GM11168 (cell line): Measurements from ENCODE around the gene TSPAN10.

Source experiments
- in situ Hi-C: fragments of 300-500 bp; cut with MboI; formaldehyde crosslinking; loops from one replicate; pipeline ENCODE4 v1.12.0; 2022; ENCODE audit warnings: low sequenced_read_pairs; ENCODE audit not compliant: unreplicated experiment

The TSPAN10 gene

DNA sequence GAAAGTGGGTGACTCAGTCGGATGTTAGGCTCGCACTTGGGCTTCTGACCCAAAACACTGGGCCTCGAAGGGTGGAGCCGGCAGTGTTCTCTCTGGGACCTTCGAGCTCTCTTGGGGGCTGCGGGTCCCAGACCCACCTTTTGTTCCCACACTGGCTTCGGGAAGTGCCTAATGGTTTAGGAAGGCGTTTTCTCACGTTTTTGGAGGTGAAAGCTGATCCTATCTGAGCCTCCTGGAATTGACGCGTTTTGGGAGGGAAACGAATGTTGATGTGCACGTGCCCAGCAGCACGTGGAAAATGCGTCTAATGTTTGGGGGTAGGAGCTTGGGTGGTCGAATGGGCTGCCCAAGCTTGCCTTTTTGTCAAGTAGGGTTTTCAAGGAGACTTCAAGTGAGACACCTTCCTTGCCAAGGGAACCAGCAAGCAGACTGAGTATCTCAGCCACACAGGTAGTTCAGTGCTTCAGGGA, 47.5 kb downstream of the TSPAN10 start:
- in situ Hi-C loops = no loop called here

DNA sequence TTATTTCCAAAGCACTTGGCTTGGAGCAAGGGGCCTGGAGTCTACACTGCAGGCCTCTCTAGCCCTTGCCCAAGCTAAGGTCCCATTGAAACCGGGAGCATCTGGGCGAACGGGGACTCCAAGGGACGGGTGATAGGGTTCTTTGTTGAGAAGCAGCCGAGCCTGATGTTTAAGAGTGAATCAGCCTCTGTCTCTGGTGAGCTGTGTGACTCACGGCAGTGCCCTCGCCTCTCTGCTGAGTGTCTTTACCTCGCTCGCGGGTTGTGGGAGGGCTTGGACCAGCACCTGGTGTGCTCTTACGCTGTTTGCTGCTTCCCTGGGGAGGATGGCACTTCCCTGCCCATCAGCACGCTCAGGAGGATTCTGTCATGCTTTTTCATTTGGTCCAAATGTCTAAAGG, 48.1 kb downstream of the TSPAN10 start:
- in situ Hi-C loops = no loop called here

DNA sequence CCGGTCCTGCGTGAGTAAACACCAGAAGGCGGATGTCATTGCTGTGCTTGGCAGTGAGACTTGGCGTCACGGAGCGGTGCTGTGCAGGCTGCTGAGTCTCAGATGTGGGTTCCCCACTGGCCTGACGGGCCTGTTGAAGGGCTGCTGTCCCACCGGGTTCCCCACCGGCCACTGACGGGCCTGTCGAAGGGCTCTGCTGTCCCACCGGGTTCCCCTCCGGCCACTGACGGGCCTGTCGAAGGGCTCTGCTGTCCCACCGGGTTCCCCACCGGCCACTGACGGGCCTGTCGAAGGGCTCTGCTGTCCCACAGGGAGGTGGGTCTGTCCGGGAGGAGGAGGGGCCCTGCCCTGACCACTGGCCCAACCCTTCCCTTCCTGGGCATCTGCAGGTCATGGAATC, 49.6 kb downstream of the TSPAN10 start:
- in situ Hi-C loops = no loop called here

DNA sequence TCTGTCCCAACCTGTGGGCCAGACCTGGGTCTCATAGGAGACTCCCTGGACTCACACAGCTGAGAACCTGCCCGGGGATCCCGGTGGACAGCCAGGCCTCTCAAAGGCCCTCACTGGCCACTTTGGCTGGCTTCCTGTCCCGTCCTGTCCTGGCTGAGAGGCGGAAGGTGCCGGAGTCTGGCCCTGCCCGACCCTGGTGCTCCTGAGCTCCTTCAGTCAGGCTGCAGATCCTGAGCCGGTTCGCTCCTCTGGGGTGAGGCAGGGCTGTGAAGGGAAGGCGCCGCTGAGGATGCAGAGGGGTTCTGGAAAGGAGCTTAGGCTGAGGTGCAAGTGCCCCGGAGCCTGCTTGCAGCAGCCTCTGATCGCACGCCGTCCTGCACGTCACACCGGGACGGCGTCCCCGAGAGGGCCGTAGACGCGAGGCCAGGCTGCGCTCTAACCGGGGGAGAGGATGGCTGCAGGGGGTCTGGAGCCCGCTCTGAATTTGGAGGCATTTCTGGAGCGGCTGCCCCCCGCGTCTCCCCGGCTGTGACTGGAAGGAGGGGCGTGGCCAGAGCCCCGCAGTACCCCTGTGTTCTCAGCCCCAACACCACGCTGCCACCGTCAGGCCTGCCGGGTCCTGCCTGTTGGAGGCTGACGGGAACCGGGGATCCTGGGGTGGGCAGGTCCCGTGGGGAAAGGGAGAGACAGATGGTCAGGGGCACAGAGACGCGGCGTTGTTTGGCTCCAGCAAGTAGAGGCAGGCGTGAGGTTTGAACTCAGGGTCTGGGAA, 51.0 kb downstream of the TSPAN10 start:
- in situ Hi-C loops = no loop called here

DNA sequence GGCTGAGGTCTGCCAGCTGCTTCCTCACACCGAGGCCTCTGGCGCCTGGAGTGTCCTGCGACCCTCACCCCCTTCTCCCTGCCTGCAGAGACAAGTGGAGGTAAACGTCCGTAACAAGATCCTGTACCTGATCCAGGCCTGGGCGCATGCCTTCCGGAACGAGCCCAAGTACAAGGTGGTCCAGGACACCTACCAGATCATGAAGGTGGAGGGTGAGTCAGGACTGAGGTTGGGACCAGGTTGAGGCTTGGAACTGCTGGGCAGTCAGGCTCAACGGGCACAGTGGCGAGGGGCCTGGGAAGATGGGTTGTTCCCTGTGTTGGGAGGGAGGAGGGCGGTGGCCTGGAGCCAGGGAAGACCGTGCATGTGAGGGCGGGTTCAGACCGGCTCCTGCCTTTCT, 51.6 kb downstream of the TSPAN10 start:
- in situ Hi-C loops = no loop called here

DNA sequence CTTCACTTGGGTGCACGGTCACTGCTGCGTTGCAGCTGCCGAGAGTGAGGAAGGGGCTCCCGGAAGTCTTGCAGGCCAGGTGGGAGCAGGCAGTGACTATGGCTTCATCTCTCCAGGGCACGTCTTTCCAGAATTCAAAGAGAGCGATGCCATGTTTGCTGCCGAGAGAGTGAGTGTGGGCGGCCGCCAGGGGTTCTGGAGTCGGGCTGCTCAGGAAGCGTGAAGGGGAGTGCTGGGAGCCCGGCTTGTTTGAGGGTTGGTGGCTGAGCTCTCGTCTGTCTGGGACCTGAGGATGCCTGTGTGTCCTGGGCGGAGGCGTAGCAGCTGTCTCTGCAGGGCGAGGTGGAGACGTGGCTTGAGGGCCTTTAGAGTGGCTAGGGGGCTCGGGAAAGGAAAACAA, 53.1 kb downstream of the TSPAN10 start:
- in situ Hi-C loops = no loop called here

DNA sequence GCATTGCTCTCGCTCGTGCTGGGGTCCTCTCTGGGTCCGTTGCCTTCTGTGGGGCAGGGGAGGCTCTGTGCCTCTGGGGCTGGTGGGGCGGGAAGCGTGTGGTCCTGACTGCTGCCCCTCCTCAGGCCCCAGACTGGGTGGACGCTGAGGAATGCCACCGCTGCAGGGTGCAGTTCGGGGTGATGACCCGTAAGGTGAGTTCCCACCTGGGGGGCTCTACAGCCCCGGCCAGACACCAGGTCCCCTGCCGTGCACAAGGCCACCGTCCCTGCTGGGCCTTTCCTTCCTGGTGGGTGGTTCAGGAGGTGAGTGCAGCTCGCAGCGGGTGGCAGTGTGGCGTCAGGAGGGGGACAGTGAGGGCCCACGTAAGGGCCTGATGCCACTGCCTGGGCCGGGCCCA, 53.6 kb downstream of the TSPAN10 start:
- in situ Hi-C loops = no loop called here

DNA sequence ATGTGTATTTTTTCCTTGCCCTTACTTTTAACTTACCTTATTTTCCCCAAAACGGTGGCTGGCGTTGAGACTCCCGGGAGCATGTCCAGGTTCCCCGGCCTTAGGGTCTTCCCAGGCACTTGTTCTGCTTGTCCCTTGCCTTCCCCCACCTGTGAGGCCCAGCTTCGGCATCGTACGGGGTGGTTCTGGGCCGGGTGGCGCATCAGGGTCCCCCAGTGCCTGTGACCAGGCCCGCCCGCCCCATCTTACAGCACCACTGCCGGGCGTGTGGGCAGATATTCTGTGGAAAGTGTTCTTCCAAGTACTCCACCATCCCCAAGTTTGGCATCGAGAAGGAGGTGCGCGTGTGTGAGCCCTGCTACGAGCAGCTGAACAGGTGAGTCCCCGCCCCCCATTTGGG, 54.2 kb downstream of the TSPAN10 start:
- in situ Hi-C loops = no loop called here

DNA sequence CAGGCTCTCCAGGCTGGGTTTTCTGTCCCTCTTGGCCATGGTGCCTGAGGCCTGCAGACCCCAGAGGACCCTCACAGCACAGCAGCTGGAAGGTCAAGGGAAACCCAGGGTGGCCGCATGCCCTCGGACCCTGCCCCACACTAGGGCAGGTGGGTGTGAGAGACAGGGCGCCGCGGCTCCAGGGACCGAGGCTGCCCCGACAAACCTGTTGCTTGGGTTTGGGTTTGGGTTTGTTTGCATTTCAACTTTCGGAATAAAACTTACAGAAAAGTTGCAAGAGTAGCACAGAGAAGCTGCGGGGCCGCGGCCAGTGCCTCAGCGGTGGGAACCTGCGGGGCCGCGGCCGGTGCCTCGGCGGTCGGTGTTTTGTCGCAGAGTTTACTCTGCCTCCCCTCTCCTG, 54.6 kb downstream of the TSPAN10 start:
- in situ Hi-C loops = no loop called here

DNA sequence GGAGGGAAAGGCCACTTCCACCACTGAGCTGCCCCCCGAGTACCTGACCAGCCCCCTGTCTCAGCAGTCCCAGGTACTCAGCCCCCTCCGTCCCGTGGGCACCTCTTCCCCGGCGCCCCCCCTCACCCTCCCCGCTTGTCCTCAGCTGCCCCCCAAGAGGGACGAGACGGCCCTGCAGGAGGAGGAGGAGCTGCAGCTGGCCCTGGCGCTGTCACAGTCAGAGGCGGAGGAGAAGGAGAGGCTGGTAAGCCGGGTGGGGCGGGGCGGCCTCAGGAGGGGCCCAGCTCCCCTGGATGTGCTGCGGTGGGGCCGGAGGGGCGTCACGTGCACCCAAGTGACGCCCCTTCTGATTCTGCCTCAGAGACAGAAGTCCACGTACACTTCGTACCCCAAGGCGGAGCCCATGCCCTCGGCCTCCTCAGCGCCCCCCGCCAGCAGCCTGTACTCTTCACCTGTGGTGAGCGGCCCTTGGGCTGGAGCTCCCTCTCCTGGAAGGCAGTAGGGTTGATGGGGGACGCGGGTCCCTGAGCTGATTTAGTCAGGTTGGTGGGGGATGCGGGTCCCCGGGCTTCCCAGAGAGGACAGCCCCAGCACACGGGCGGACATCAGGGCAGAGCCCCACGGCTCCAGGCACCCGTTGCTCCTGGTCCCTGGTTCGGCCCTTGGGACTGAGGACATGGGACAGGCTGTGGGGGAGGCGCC, 56.7 kb downstream of the TSPAN10 start:
- in situ Hi-C loops = no loop called here

DNA sequence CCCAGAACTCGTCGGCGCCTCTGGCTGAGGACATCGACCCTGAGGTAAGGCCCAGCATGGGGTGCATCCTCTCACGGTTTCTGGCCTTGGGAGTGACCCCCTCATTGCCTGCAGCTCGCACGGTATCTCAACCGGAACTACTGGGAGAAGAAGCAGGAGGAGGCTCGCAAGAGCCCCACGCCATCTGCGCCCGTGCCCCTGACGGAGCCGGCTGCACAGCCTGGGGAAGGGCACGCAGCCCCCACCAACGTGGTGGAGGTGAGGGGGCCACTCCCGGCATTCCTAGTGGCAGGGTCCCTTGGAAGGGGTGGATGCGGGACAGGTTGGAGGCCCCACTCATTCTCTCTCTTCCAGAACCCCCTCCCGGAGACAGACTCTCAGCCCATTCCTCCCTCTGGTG, 57.8 kb downstream of the TSPAN10 start:
- in situ Hi-C loops = no loop called here

DNA sequence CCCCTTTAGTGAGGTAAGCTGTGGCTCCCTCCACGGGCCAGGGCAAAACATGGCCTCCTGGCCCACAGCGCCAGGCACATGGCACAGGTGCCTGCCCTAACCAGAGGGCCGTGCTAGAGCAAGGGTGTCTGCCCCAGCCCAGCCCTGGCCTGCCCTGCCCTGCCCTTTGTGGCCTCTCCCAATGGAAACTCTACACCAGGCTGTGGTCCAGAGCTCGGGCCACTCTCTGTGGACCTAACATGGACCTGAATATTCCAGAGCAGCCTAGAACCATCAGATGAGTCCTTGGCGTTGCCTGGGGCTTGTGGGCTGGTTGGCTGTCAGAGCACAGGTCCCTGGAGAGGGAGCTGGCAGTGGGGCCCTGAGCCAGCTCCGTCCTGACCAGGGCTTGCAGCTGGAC, 58.2 kb downstream of the TSPAN10 start:
- in situ Hi-C loops = no loop called here

DNA sequence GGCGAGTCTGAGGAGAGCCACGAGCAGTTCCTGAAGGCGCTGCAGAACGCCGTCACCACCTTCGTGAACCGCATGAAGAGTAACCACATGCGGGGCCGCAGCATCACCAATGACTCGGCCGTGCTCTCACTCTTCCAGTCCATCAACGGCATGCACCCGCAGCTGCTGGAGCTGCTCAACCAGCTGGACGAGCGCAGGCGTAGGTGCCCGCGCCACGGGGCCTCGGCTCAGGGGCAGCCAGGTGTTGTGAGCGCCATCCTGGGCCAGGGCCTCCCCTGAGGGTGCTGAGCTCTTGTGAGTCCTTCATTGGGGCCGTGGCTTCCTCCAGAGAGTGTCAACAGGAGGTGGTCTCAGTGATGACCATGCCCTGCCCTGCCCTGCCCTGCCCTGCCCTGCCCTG, 58.8 kb downstream of the TSPAN10 start:
- in situ Hi-C loops = no loop called here

DNA sequence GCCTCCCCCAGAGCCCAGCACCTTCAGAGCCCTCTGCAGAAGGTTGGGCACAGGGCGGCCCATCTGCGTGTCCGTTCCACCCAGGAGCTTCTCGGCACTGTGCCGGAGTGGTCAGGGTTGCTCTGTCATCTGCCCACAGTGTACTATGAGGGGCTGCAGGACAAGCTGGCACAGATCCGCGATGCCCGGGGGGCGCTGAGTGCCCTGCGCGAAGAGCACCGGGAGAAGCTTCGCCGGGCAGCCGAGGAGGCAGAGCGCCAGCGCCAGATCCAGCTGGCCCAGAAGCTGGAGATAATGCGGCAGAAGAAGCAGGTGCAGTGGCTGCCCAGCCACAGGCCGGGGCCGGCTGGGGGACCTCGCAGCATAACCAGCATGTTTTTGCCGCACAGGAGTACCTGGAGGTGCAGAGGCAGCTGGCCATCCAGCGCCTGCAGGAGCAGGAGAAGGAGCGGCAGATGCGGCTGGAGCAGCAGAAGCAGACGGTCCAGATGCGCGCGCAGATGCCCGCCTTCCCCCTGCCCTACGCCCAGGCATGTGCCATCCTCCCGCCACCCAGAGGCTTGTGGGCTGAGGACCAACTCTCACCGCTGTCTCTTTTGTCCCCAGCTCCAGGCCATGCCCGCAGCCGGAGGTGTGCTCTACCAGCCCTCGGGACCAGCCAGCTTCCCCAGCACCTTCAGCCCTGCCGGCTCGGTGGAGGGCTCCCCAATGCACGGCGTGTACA, 59.4 kb downstream of the TSPAN10 start:
- in situ Hi-C loops = no loop called here

DNA sequence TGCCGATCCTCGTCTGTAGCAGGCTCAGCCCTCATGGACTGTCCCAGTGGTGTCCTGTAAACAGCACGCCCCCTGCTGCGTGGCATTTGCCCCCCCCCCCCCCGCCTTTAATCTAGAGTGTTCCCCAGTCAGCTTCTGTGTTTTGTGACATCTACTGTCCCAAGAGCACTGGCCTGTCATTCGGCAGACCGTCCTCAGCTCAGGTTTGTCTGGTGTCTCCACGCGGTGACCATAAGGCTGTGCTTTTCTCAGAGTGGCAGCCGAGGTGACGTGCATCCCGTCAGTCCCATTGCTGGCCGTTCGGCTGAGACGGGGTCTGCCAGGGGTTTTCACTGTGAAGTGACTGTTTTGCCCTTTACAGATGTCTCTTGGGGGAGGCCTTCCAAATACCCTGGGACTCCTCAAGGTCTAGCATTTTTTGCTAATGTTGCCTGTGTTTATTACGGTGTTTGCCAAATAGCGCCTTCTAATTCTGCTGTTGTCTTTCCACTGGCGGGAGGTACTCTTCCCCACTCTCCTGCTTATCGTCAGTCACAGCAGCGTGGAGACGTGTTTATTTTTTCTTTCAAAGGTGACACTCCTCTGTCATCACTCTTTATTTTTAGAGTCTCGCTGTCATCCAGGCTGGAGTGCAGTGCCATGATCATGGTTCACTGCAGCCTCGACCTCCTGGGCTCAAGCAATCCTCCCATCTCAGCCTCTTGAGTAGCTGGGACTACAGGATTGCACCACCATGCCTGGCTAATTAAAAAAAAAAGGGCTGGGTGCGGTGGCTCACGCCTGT, 60.5 kb downstream of the TSPAN10 start:
- in situ Hi-C loops = no loop called here
